HepG2 (cell line): Measurements from ENCODE around the gene PWP1. TPM values are rescaled to one million over a fixed set of nuclear protein-coding genes. Genes with fewer than 3 reads are reported as not detected.

Experiments
- BRCA1 ChIP-seq: sonication (generic); formaldehyde crosslinking; IDR thresholded peaks from 2 replicates; pipeline ENCODE4 v1.4.0; 2020; ENCODE audit warnings: missing genetic modification reagents
- CEBPG ChIP-seq: IDR thresholded peaks from 2 replicates; pipeline ENCODE4 v1.6.1; 2016
- GATAD1 ChIP-seq: IDR thresholded peaks from 2 replicates; pipeline ENCODE4 v1.6.1; 2016; ENCODE audit warnings: missing genetic modification reagents, missing compliant biosample characterization
- GTF3A ChIP-seq: sonication (generic); formaldehyde crosslinking; conservative IDR thresholded peaks from 2 replicates; pipeline ENCODE4 v1.4.0; 2020; ENCODE audit warnings: mild to moderate bottlenecking, missing genetic modification reagents
- HNF4A ChIP-seq: sonication (generic); formaldehyde crosslinking; IDR thresholded peaks from 2 replicates; pipeline ENCODE4 v1.4.0; 2020; ENCODE audit warnings: missing genetic modification reagents
- IRF2 ChIP-seq: IDR thresholded peaks from 2 replicates; pipeline ENCODE4 v1.6.1; 2018; ENCODE audit warnings: missing genetic modification reagents, missing compliant biosample characterization
- MAFF ChIP-seq: IDR thresholded peaks from 2 replicates; pipeline ENCODE4 v1.6.1; 2011; ENCODE audit warnings: low read depth, low read length, improper control_type of control experiment
- MTF1 ChIP-seq: sonication (generic); formaldehyde crosslinking; IDR thresholded peaks from 2 replicates; pipeline ENCODE4 v1.5.0; 2020; ENCODE audit warnings: missing genetic modification reagents
- MYC ChIP-seq: sonication (generic); formaldehyde crosslinking; IDR thresholded peaks from 2 replicates; pipeline ENCODE4 v1.9.0; 2021; ENCODE audit warnings: missing genetic modification reagents, borderline replicate concordance
- MYNN ChIP-seq: sonication (generic); formaldehyde crosslinking; IDR thresholded peaks from 2 replicates; pipeline ENCODE4 v1.4.0; 2020; ENCODE audit warnings: mild to moderate bottlenecking, low read depth, missing genetic modification reagents
- MZF1 ChIP-seq: sonication (generic); formaldehyde crosslinking; IDR thresholded peaks from 2 replicates; pipeline ENCODE4 v1.8.1; 2023; ENCODE audit warnings: mild to moderate bottlenecking, missing genetic modification reagents, borderline replicate concordance
- NFATC3 ChIP-seq: sonication (generic); formaldehyde crosslinking; IDR thresholded peaks from 2 replicates; pipeline ENCODE4 v1.5.1; 2020; ENCODE audit warnings: mild to moderate bottlenecking, missing genetic modification reagents
- NPAS2 ChIP-seq: sonication (generic); formaldehyde crosslinking; IDR thresholded peaks from 2 replicates; pipeline ENCODE4 v1.8.0; 2022; ENCODE audit warnings: mild to moderate bottlenecking, missing genetic modification reagents, borderline replicate concordance
- NR0B2 ChIP-seq: sonication (generic); formaldehyde crosslinking; IDR thresholded peaks from 2 replicates; pipeline ENCODE4 v1.4.0; 2020; ENCODE audit warnings: mild to moderate bottlenecking, missing genetic modification reagents
- PHF20 ChIP-seq: sonication (generic); formaldehyde crosslinking; IDR thresholded peaks from 2 replicates; pipeline ENCODE4 v1.5.0; 2020; ENCODE audit warnings: mild to moderate bottlenecking, missing genetic modification reagents
- RXRB ChIP-seq: IDR thresholded peaks from 2 replicates; pipeline ENCODE4 v1.6.1; 2016; ENCODE audit warnings: borderline replicate concordance, missing genetic modification reagents, missing compliant biosample characterization
- ZFY ChIP-seq: sonication (generic); formaldehyde crosslinking; IDR thresholded peaks from 2 replicates; pipeline ENCODE4 v1.4.0; 2020; ENCODE audit warnings: missing genetic modification reagents
- ZFYVE20 ChIP-seq: sonication (generic); formaldehyde crosslinking; IDR thresholded peaks from 2 replicates; pipeline ENCODE4 v1.8.0; 2023; ENCODE audit warnings: low read depth, mild to moderate bottlenecking, moderate library complexity, missing genetic modification reagents, borderline replicate concordance
- ZNF333 ChIP-seq: sonication (generic); formaldehyde crosslinking; IDR thresholded peaks from 2 replicates; pipeline ENCODE4 v1.4.0; 2020; ENCODE audit warnings: mild to moderate bottlenecking, missing genetic modification reagents, borderline replicate concordance
- ZNF569 ChIP-seq: sonication (generic); formaldehyde crosslinking; IDR thresholded peaks from 2 replicates; pipeline ENCODE4 v1.5.0; 2020; ENCODE audit warnings: mild to moderate bottlenecking, missing genetic modification reagents, moderate library complexity, borderline replicate concordance
- ZNF670 ChIP-seq: sonication (generic); formaldehyde crosslinking; IDR thresholded peaks from 2 replicates; pipeline ENCODE4 v1.8.0; 2022; ENCODE audit warnings: mild to moderate bottlenecking, missing genetic modification reagents, borderline replicate concordance
- ZNF691 ChIP-seq: sonication (generic); formaldehyde crosslinking; IDR thresholded peaks from 2 replicates; pipeline ENCODE4 v1.4.0; 2020; ENCODE audit warnings: missing genetic modification reagents, low read depth, mild to moderate bottlenecking, borderline replicate concordance
- ZNF724P ChIP-seq: sonication (generic); formaldehyde crosslinking; IDR thresholded peaks from 2 replicates; pipeline ENCODE4 v1.8.0; 2022; ENCODE audit warnings: missing genetic modification reagents, borderline replicate concordance
- ZNF766 ChIP-seq: sonication (generic); formaldehyde crosslinking; IDR thresholded peaks from 2 replicates; pipeline ENCODE4 v1.5.0; 2020; ENCODE audit warnings: missing genetic modification reagents, borderline replicate concordance
- ZSCAN31 ChIP-seq: sonication (generic); formaldehyde crosslinking; IDR thresholded peaks from 2 replicates; pipeline ENCODE4 v1.5.0; 2020; ENCODE audit warnings: low read depth, mild to moderate bottlenecking, missing genetic modification reagents
- polyA plus RNA-seq, 8 experiments: library from polyadenylated mRNA; depleted of rRNA in 3 of 8; stranded (reverse) in 7 of 8; unstranded in 1 of 8; fragments of >200 nt; fragmentation: Illumina TruSeq in 4 of 8; extraction: Trizol in 4 of 8; gene quantifications; 2 replicates each; pipeline versions ENCODE4 v1.2.1 to v1.2.3, GENCODE V29; 2011 to 2016; ENCODE audit warnings: low read depth in 4 of 8, missing spikeins in 1 of 8, mixed read lengths in 1 of 8; ENCODE audit not compliant: insufficient read depth in 1 of 8
- total RNA-seq, 5 experiments: library from RNA; depleted of rRNA; stranded (reverse); fragments of >200 nt; fragmentation: Illumina TruSeq; extraction: Trizol; gene quantifications; 2 replicates each; pipeline ENCODE4 v1.2.3, GENCODE V29; 2016; ENCODE audit warnings: low read depth in 1 of 5
- TF ChIP-seq, protein P1 (sequence below): sonication (generic); formaldehyde crosslinking; IDR thresholded peaks from 2 replicates; pipeline ENCODE4 v1.5.0; 2020; ENCODE audit warnings: mild to moderate bottlenecking, missing genetic modification reagents

PWP1 gene
- total and polyA plus RNA-seq, 2 of the 13 experiments (the other 11 are each of a cell fraction or from before 2014, with no cell fraction given), result 65.9 to 70.2 TPM

- TF ChIP-seq NR0B2 (CRISPR knock-in tag) (peak; percentile 91), MYC (CRISPR knock-in tag) (peak; percentile 99), ZFYVE20 (CRISPR knock-in tag) (peak; percentile 67; the same call in 1 of the 2 replicates), IRF2 (CRISPR knock-in tag) (peak; percentile 88), ZFY (peak; percentile 99), MZF1 (CRISPR knock-in tag) (0 out of 2 replicates have a peak, but pooled peaks have one; percentile 13), RXRB (CRISPR knock-in tag) (no peak), GATAD1 (CRISPR knock-in tag) (peak; percentile 97), CEBPG (CRISPR knock-in tag) (peak; percentile 29; the same call in 1 of the 2 replicates), ZNF569 (CRISPR knock-in tag) (no peak), ZSCAN31 (CRISPR knock-in tag) (no peak), NPAS2 (CRISPR knock-in tag) (no peak), NFATC3 (CRISPR knock-in tag) (no peak), ZNF670 (CRISPR knock-in tag) (peak; percentile 89), PHF20 (peak; percentile 93), GTF3A (no peak), ZNF766 (CRISPR knock-in tag) (peak; percentile 70; the same call in 1 of the 2 replicates), HNF4A (peak; percentile 70), MTF1 (0 out of 2 replicates have a peak, but pooled peaks have one; percentile 72), ZNF724P (CRISPR knock-in tag) (0 out of 2 replicates have a peak, but pooled peaks have one; percentile 71), MYNN (CRISPR knock-in tag) (no peak), ZNF333 (CRISPR knock-in tag) (peak; percentile 91; the same call in 1 of the 2 replicates), MAFF (no peak), ZNF691 (0 out of 2 replicates have a peak, but pooled peaks have one; percentile 45), BRCA1 (peak; percentile 93; the same call in 1 of the 2 replicates)
- TF ChIP-seq, protein P1, sequence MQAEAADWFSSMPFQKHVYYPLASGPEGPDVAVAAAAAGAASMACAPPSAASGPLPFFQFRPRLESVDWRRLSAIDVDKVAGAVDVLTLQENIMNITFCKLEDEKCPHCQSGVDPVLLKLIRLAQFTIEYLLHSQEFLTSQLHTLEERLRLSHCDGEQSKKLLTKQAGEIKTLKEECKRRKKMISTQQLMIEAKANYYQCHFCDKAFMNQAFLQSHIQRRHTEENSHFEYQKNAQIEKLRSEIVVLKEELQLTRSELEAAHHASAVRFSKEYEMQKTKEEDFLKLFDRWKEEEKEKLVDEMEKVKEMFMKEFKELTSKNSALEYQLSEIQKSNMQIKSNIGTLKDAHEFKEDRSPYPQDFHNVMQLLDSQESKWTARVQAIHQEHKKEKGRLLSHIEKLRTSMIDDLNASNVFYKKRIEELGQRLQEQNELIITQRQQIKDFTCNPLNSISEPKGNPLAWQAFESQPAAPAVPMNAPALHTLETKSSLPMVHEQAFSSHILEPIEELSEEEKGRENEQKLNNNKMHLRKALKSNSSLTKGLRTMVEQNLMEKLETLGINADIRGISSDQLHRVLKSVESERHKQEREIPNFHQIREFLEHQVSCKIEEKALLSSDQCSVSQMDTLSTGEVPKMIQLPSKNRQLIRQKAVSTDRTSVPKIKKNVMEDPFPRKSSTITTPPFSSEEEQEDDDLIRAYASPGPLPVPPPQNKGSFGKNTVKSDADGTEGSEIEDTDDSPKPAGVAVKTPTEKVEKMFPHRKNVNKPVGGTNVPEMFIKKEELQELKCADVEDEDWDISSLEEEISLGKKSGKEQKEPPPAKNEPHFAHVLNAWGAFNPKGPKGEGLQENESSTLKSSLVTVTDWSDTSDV, result peak; percentile 93
Observed at GRCh38 chr12:107685360-107686248, at the start of gene PWP1 (continued).
